ENCODE data around the gene WASHC3. TPM values are rescaled to one million over a fixed set of nuclear protein-coding genes. Genes with fewer than 3 reads are reported as not detected.

WASHC3 gene
- total and polyA plus RNA-seq, 2 experiments from 2014 or later, result 6.6 to 24.6 TPM

- H3K4me1 Mint-ChIP-seq, result no peaks in the 10 kb centered on the region
- H3K27ac Mint-ChIP-seq, result no peak overlapping the region
- no peaks in the 10 kb centered on the region for H3K36me3 Mint-ChIP-seq (ENCODE audit: low read depth)
- no peaks in the 10 kb centered on the region for H3F3A ChIP-seq (replicated peaks; ENCODE audit: low read depth)
- DNase-seq (ENCODE audit: low spot score) (no peak), ATAC-seq (no peak)
- TF ChIP-seq ZNF331 (CRISPR knock-in tag; IDR thresholded peaks at IDR 0.05; ENCODE audit: low read depth), result no peak
- no peak for TF ChIP-seq NANOG (IDR thresholded peaks at IDR 0.05; ENCODE audit: borderline replicate concordance)
- TF ChIP-seq POLR2AphosphoS5 (IDR thresholded peaks at IDR 0.05; ENCODE audit: low read depth), result no peak
- TF ChIP-seq ETS1 (IDR thresholded peaks at IDR 0.05), result no peak
- no peak for TF ChIP-seq STAT1 (IDR thresholded peaks at IDR 0.05; ENCODE audit: unreplicated experiment)
- TF ChIP-seq CTCF (conservative IDR thresholded peaks at IDR 0.05; ENCODE audit: low read depth in 2 of 2), result no peak
- no peak for TF ChIP-seq ZNF462 (CRISPR knock-in tag; IDR thresholded peaks at IDR 0.05)
- TF ChIP-seq CREB1 (CRISPR knock-in tag; IDR thresholded peaks at IDR 0.05; ENCODE audit: low read depth), result no peak
- TF ChIP-seq EZH2phosphoT487 (IDR thresholded peaks at IDR 0.05; ENCODE audit: unreplicated experiment), result no peak
- no peak for TF ChIP-seq ZNF114 (CRISPR knock-in tag; IDR thresholded peaks at IDR 0.05)
- no peak for TF ChIP-seq EZH2 (IDR thresholded peaks at IDR 0.05; ENCODE audit: low read depth, unreplicated experiment)
- TF ChIP-seq REST (IDR thresholded peaks at IDR 0.05; ENCODE audit: unreplicated experiment), result no peak
- TF ChIP-seq JUNB (IDR thresholded peaks at IDR 0.05; ENCODE audit: unreplicated experiment), result no peak
- H3K79me2 ChIP-seq (replicated peaks; ENCODE audit: insufficient read depth), result no peaks in the 10 kb centered on the region
- H3K4me2 ChIP-seq, result no peak overlapping the region
- no peaks in the 10 kb centered on the region for H3K9me3 Mint-ChIP-seq
- no peak overlapping the region for H3K4me3 ChIP-seq
- H3K9me2 ChIP-seq (ENCODE audit: insufficient read depth), result no peaks in the 10 kb centered on the region
- no peaks in the 10 kb centered on the region for H3K27me3 Mint-ChIP-seq (ENCODE audit: insufficient read depth, low read depth, poor library complexity)
- H3K4me1 ChIP-seq (ENCODE audit: insufficient read depth), result no peaks in the 10 kb centered on the region
- H3K4me3 Mint-ChIP-seq, result no peak overlapping the region
- no peak overlapping the region for H3K27ac ChIP-seq (ENCODE audit: low read depth)
- H3K27me3 ChIP-seq (ENCODE audit: insufficient read depth), result no peaks in the 10 kb centered on the region
- H2AFZ ChIP-seq, result no peak overlapping the region
- no peaks in the 10 kb centered on the region for H3K36me3 ChIP-seq (ENCODE audit: insufficient read depth)
- no peaks in the 10 kb centered on the region; the same call in 1 of the 2 replicates for H4K20me1 ChIP-seq (replicated peaks; ENCODE audit: insufficient read depth)
Observed at GRCh38 chr12:101982307-101982706, 79.5 kb downstream of the WASHC3 start.
